Measurements from ENCODE around the gene DENND2C.

DENND2C gene

GRCh38 chr1:114545315-114545714 lies 124.5 kb downstream of the DENND2C start:
- Histone ChIP-seq H3K4me3 (ENCODE audit: low read depth, low read length) (no peak overlapping the region), H3K36me3 (no peaks in the 10 kb centered on the region), H3K27me3 (no peaks in the 10 kb centered on the region), H3K9me3 (no peaks in the 10 kb centered on the region), H3K4me1 (no peaks in the 10 kb centered on the region)
- TF ChIP-seq, protein P1, sequence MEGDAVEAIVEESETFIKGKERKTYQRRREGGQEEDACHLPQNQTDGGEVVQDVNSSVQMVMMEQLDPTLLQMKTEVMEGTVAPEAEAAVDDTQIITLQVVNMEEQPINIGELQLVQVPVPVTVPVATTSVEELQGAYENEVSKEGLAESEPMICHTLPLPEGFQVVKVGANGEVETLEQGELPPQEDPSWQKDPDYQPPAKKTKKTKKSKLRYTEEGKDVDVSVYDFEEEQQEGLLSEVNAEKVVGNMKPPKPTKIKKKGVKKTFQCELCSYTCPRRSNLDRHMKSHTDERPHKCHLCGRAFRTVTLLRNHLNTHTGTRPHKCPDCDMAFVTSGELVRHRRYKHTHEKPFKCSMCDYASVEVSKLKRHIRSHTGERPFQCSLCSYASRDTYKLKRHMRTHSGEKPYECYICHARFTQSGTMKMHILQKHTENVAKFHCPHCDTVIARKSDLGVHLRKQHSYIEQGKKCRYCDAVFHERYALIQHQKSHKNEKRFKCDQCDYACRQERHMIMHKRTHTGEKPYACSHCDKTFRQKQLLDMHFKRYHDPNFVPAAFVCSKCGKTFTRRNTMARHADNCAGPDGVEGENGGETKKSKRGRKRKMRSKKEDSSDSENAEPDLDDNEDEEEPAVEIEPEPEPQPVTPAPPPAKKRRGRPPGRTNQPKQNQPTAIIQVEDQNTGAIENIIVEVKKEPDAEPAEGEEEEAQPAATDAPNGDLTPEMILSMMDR (IDR thresholded peaks at IDR 0.05; ENCODE audit: low read depth, low read length) = no peak
- DNase-seq = no peak

DNA sequence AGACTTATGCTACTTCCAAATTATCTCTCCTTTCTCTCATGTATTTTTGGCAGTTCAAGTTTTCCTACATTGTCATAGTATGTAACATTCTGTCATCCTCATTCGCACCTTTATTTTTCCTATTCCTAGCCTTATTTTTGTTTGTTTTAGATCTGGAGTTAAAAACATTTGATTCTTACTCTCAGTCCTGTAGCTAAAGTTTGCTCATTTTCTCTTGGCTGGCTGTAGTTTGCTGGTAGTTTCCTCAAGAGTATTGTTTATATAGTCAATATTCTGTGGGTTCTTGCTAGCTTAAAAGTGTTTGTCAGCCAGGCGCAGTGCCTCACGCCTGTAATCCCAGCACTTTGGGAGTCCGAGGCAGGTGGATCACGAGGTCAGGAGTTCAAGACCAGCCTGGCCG lies 129.0 kb downstream of the DENND2C start:
- Histone ChIP-seq H3K36me3 (no peaks in the 10 kb centered on the region), H3K9me3 (no peaks in the 10 kb centered on the region), H3K4me3 (ENCODE audit: low read depth, low read length) (no peak overlapping the region), H3K4me1 (no peaks in the 10 kb centered on the region), H3K27me3 (no peaks in the 10 kb centered on the region)
- DNase-seq = no peak
- TF ChIP-seq, protein P1 (IDR thresholded peaks at IDR 0.05; ENCODE audit: low read depth, low read length) = no peak

- DNase-seq = no peak
- no peaks in the 10 kb centered on the region for H3K36me3 ChIP-seq
- no peaks in the 10 kb centered on the region for H3K9me3 ChIP-seq
- H3K4me3 ChIP-seq (ENCODE audit: low read depth, low read length) = no peak overlapping the region
- H3K27me3 ChIP-seq = no peaks in the 10 kb centered on the region
- TF ChIP-seq, protein P1 (IDR thresholded peaks at IDR 0.05; ENCODE audit: low read depth, low read length) = no peak
- no peaks in the 10 kb centered on the region for H3K4me1 ChIP-seq
Observed at GRCh38 chr1:114540272-114540671, 129.6 kb downstream of the DENND2C start.

DNA sequence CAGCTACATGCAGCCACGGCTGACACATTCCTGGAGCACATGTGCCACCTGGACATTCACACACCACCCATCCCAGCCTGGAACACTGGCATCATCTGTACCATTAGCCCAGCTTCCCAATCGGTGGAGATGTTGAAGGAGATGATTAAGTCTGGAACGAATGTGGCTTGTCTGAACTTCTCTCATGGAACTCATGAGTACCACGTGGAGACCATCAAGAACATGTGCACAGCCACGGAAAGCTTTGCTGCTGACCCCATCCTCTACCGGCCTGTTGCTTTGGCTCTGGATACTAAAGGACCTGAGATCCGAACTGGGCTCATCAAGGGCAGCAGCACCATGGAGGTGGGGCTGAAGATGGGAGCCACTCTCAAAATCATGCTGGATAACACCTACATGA lies 133.8 kb downstream of the DENND2C start:
- DNase-seq = no peak
- H3K4me3 ChIP-seq (ENCODE audit: low read depth, low read length) = no peak overlapping the region
- no peaks in the 10 kb centered on the region for H3K4me1 ChIP-seq
- TF ChIP-seq, protein P1 (IDR thresholded peaks at IDR 0.05; ENCODE audit: low read depth, low read length) = no peak
- H3K9me3 ChIP-seq = no peaks in the 10 kb centered on the region
- no peaks in the 10 kb centered on the region for H3K36me3 ChIP-seq
- H3K27me3 ChIP-seq = no peaks in the 10 kb centered on the region

DNA sequence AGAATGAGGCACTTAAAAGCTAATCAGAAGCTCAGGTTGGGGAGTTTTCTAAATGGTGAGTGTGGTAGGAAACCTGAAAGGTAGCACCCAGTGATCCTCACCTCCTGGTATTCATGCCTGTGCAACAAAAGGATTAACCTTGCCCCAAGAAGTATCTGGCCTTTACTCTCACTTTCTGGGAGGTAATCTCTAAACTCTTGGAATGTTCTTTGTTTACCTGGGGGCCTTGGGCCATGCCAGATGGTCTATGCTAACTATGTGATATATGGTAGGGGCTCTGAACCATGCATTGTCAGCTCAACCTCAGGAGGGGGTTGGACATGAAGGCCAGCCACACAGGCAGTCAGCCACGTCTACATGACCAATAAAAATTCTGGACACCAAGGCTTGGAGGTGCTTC lies 134.4 kb downstream of the DENND2C start:
- no peak for DNase-seq
- Histone ChIP-seq H3K4me1 (no peaks in the 10 kb centered on the region), H3K4me3 (ENCODE audit: low read depth, low read length) (no peak overlapping the region), H3K27me3 (no peaks in the 10 kb centered on the region), H3K36me3 (no peaks in the 10 kb centered on the region), H3K9me3 (no peaks in the 10 kb centered on the region)
- TF ChIP-seq, protein P1 (IDR thresholded peaks at IDR 0.05; ENCODE audit: low read depth, low read length) = no peak

Data from BE2C (cell line).